Left forelimb (tissue), 1 donor: Measurements from ENCODE around the gene FGFBP3.
"Not testable (repeated sequence)": the region's sequence is repeated elsewhere in the genome, so short reads cannot be mapped to it uniquely, and the experiment has no call there.

Experiments used
- DNase-seq: peaks from one replicate; pipeline ENCODE4 v3.0.0-alpha.2; 2018; ENCODE audit warnings: low spot score

Gene FGFBP3

GRCh38 chr10:91901784-91902677 is 7.3 kb downstream of the FGFBP3 start:
- DNase-seq = no peak

- DNase-seq = no peak
These were observed 11.9 kb downstream of the FGFBP3 start for GRCh38 chr10:91897421-91897820.

GRCh38 chr10:91896212-91896756 is 13.0 kb downstream of the FGFBP3 start:
- no peak for DNase-seq

- not testable (repeated sequence) for DNase-seq
These were observed 15.0 kb downstream of the FGFBP3 start for GRCh38 chr10:91894261-91894685.

GRCh38 chr10:91893051-91893450 is 16.2 kb downstream of the FGFBP3 start:
- no peak for DNase-seq

- DNase-seq = no peak
These were observed 17.9 kb downstream of the FGFBP3 start for GRCh38 chr10:91891125-91892001.

GRCh38 chr10:91887272-91888076 is 21.8 kb downstream of the FGFBP3 start:
- DNase-seq = no peak

- no peak for DNase-seq
These were observed 22.4 kb downstream of the FGFBP3 start for GRCh38 chr10:91886954-91887271.

- DNase-seq = no peak
These were observed 23.8 kb downstream of the FGFBP3 start for GRCh38 chr10:91885362-91886079.

GRCh38 chr10:91884536-91884935 is 24.8 kb downstream of the FGFBP3 start:
- DNase-seq = no peak

GRCh38 chr10:91883549-91884444 is 25.5 kb downstream of the FGFBP3 start:
- no peak for DNase-seq

- DNase-seq = no peak
These were observed 29.0 kb downstream of the FGFBP3 start for GRCh38 chr10:91880310-91880709.

- no peak for DNase-seq
These were observed 29.6 kb downstream of the FGFBP3 start for GRCh38 chr10:91879515-91880170.

- DNase-seq = no peak
These were observed 33.5 kb downstream of the FGFBP3 start for GRCh38 chr10:91875779-91876178.

- DNase-seq = no peak
These were observed 34.1 kb downstream of the FGFBP3 start for GRCh38 chr10:91875156-91875555.

- DNase-seq = no peak
These were observed 43.7 kb downstream of the FGFBP3 start for GRCh38 chr10:91865562-91866081.

- no peak for DNase-seq
These were observed 44.5 kb downstream of the FGFBP3 start for GRCh38 chr10:91864744-91865143.

GRCh38 chr10:91864099-91864498 is 45.2 kb downstream of the FGFBP3 start:
- DNase-seq = no peak

GRCh38 chr10:91860885-91861284 is 48.4 kb downstream of the FGFBP3 start:
- DNase-seq = no peak
